Astrocyte (in vitro differentiated cells and primary cell): ENCODE measurements around the gene VPS36.
"Not testable (repeated sequence)": the region's sequence is repeated elsewhere in the genome, so short reads cannot be mapped to it uniquely, and the experiment has no call there.

Experiments
- CTCF ChIP-seq: IDR thresholded peaks from 2 replicates; pipeline ENCODE4 v1.5.1; 2011; ENCODE audit warnings: low read depth, mild to moderate bottlenecking, inconsistent platforms, low read length, moderate library complexity; ENCODE audit not compliant: insufficient read depth
- EZH2 ChIP-seq: IDR thresholded peaks from 2 replicates; pipeline ENCODE4 v1.6.1; 2012; ENCODE audit warnings: mild to moderate bottlenecking, low read length, inconsistent platforms; ENCODE audit not compliant: insufficient read depth

- TF ChIP-seq CTCF, EZH2: not testable (repeated sequence)
Measured at GRCh38 chr13:52373277-52373676, 77.2 kb downstream of the VPS36 start.
